SK-N-SH (cell line): ENCODE data around the gene TOM1L2. TPM values are rescaled to one million over a fixed set of nuclear protein-coding genes. Genes with fewer than 3 reads are reported as not detected.

Experiments
- CTCF ChIA-PET: fragments of 300-600, 350-600 bp; formaldehyde crosslinking; extraction: SDS; loops from one replicate; lab custom pipeline; 2021; lab: Yijun Ruan, JAX
- POLR2A ChIA-PET: fragments of 350-600 bp; sonication (Branson Sonifier 250); formaldehyde crosslinking; extraction: SDS; loops from one replicate; lab custom pipeline; 2020; ENCODE audit warnings: antibody characterized with exemption, inconsistent platforms; lab: Yijun Ruan, JAX
- DNase-seq: peaks from one replicate; pipeline ENCODE4 v3.0.0; 2012
- H2AFZ ChIP-seq: fragments of 200-600 bp; sonication (generic); 2 replicates; pipeline ENCODE4 v1.8.1; 2016; ENCODE audit warnings: antibody characterized with exemption, mild to moderate bottlenecking, low read depth
- H3F3A ChIP-seq: fragments of 200-600 bp; sonication (generic); replicated peaks from 2 replicates; pipeline ENCODE3; 2016; ENCODE audit warnings: antibody characterized with exemption, mild to moderate bottlenecking; ENCODE audit not compliant: insufficient read depth
- H3K27ac ChIP-seq, 2 experiments: fragments of 200-500 bp in 1 of 2; fragments of 200-600 bp in 1 of 2; sonication (Bioruptor generic) in 1 of 2; sonication (generic), shearing (Covaris generic) in 1 of 2; 2 replicates each; pipeline versions ENCODE4 v1.5.1 to v1.6.1; 2014 to 2016; ENCODE audit warnings: low read depth in 2 of 2, inconsistent platforms in 1 of 2, low read length in 1 of 2, mild to moderate bottlenecking in 1 of 2, mixed read lengths in 1 of 2
- H3K27me3 ChIP-seq: fragments of 200-600 bp; sonication (generic), shearing (Covaris generic); 2 replicates; pipeline ENCODE4 v1.6.1; 2016; ENCODE audit warnings: mixed run types; ENCODE audit not compliant: insufficient read depth
- H3K36me3 ChIP-seq, 2 experiments: fragments of 200-500 bp in 1 of 2; fragments of 200-600 bp in 1 of 2; sonication (Bioruptor generic) in 1 of 2; sonication (generic) in 1 of 2; replicated peaks in 1 of 2; 2 replicates each; pipeline versions ENCODE3 to v1.5.1; 2014 to 2016; ENCODE audit warnings: low read length in 1 of 2, mild to moderate bottlenecking in 1 of 2; ENCODE audit not compliant: insufficient read depth in 2 of 2, control insufficient read depth in 1 of 2
- H3K4me1 ChIP-seq, 2 experiments: fragments of 200-500 bp in 1 of 2; fragments of 200-600 bp in 1 of 2; sonication (Bioruptor generic) in 1 of 2; sonication (generic), shearing (Covaris generic) in 1 of 2; 2 replicates each; pipeline versions ENCODE4 v1.5.1 to v1.6.1; 2014 to 2016; ENCODE audit warnings: low read depth in 1 of 2, low read length in 1 of 2, mixed run types in 1 of 2; ENCODE audit not compliant: insufficient read depth in 2 of 2, control insufficient read depth in 1 of 2
- H3K4me2 ChIP-seq: fragments of 200-600 bp; sonication (generic), shearing (Covaris generic); 2 replicates; pipeline ENCODE4 v1.6.1; 2017; ENCODE audit warnings: mixed run types
- H3K4me3 ChIP-seq, 2 experiments: fragments of 200-500 bp in 1 of 2; fragments of 200-600 bp in 1 of 2; sonication (Bioruptor generic) in 1 of 2; sonication (generic), shearing (Covaris generic) in 1 of 2; 2 replicates each; pipeline versions ENCODE4 v1.5.1 to v1.8.1; 2014 to 2016; ENCODE audit warnings: low read depth in 2 of 2, inconsistent platforms in 1 of 2, low read length in 1 of 2, mild to moderate bottlenecking in 1 of 2, mixed read lengths in 1 of 2, moderate library complexity in 1 of 2
- H3K79me2 ChIP-seq: fragments of 200-600 bp; sonication (generic); 2 replicates; pipeline ENCODE4 v1.8.1; 2017; ENCODE audit warnings: mild to moderate bottlenecking; ENCODE audit not compliant: insufficient read depth
- H3K9ac ChIP-seq: fragments of 200-600 bp; sonication (generic); 2 replicates; pipeline ENCODE4 v1.6.1; 2017; ENCODE audit warnings: mixed run types
- H3K9me2 ChIP-seq: fragments of 200-600 bp; sonication (generic); 2 replicates; pipeline ENCODE4 v1.6.1; 2017; ENCODE audit warnings: mixed run types
- H3K9me3 ChIP-seq: fragments of 200-600 bp; sonication (generic); 2 replicates; pipeline ENCODE4 v1.6.1; 2017; ENCODE audit warnings: mixed run types, mild to moderate bottlenecking, moderate library complexity
- H4K20me1 ChIP-seq: fragments of 200-600 bp; sonication (generic); 2 replicates; pipeline ENCODE4 v1.6.1; 2017; ENCODE audit warnings: mild to moderate bottlenecking, mixed run types; ENCODE audit not compliant: insufficient read depth
- JUND ChIP-seq: IDR thresholded peaks from 2 replicates; pipeline ENCODE4 v1.4.0; 2012
- RCOR1 ChIP-seq: fragments of 150-350 bp; IDR thresholded peaks from 2 replicates; pipeline ENCODE4 v1.6.1; 2017; ENCODE audit warnings: antibody characterized with exemption, low read length
- RFX5 ChIP-seq: IDR thresholded peaks from 2 replicates; pipeline ENCODE4 v1.6.1; 2012; ENCODE audit warnings: mild to moderate bottlenecking, improper control_type of control experiment, low read length
- SMC3 ChIP-seq: IDR thresholded peaks from 2 replicates; pipeline ENCODE4 v1.6.1; 2012; ENCODE audit warnings: low read depth, low read length, improper control_type of control experiment
- YY1 ChIP-seq: IDR thresholded peaks from 2 replicates; pipeline ENCODE4 v1.4.0; 2012; ENCODE audit warnings: low read depth, mild to moderate bottlenecking
- WGBS: methylation state at CpG from one replicate; pipeline ENCODE4 v1.1.6; 2017; ENCODE audit warnings: low lambda C conversion rate; 5-methylcytosine and 5-hydroxymethylcytosine counted together
- polyA plus RNA-seq, 3 experiments: library from polyadenylated mRNA; depleted of rRNA; stranded (reverse); fragments of >200 nt; gene quantifications; 2 replicates each; pipeline ENCODE4 v1.2.3, GENCODE V29; 2012
- TF ChIP-seq, protein P1 (sequence below): fragments of 200-600 bp; sonication (generic); IDR thresholded peaks from 2 replicates; pipeline ENCODE4 v1.6.1; 2017; ENCODE audit warnings: antibody characterized with exemption, mild to moderate bottlenecking, moderate library complexity
- TF ChIP-seq, protein P2 (sequence below): fragments of 150-350 bp; IDR thresholded peaks from 2 replicates; pipeline ENCODE4 v1.6.1; 2016; ENCODE audit warnings: mild to moderate bottlenecking, low read depth, low read length
- TF ChIP-seq, protein P3 (sequence below): IDR thresholded peaks from 2 replicates; pipeline ENCODE4 v1.4.0; 2012; ENCODE audit warnings: low read depth, borderline replicate concordance
- TF ChIP-seq, protein P4 (sequence below): IDR thresholded peaks from 2 replicates; pipeline ENCODE4 v1.6.1; 2012; ENCODE audit warnings: mild to moderate bottlenecking, low read depth, low read length, moderate library complexity
- TF ChIP-seq, protein P5 (sequence below): IDR thresholded peaks from 2 replicates; pipeline ENCODE4 v1.4.0; 2012; ENCODE audit warnings: low read depth, borderline replicate concordance

The TOM1L2 gene
- polyA plus RNA-seq, 1 of the 3 experiments (the other 2 are of a cell fraction): 85.4 TPM

DNA sequence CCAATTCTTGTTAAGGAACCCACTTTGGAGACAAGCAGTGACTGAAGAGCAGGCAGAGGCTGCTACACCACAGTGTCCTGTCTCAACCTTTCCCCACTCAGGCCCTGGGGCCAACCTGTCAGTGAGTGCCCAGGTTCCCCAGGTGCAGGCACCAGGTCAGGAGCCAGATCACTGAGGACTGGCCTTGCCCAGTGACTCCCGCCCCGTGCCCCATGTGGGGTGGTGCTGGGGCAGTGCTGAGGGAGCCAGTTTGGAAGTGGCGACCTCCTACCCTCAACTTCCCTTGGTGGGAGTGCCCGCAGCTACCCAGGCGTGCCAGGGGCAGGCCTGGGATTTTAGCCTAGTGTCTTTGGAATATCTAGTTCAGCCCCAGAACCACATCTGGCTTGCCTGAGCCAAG, 164.8 kb downstream of the TOM1L2 start:
- Histone ChIP-seq H3K9me3 (no peaks in the 10 kb centered on the region), H2AFZ (no peak overlapping the region), H3K4me1 (peaks cover 0 to 39% of the 10 kb centered on the region in 2 experiments; a peak in 3 of 4 replicates), H3K9me2 (no peaks in the 10 kb centered on the region), H3F3A (peaks cover 6% of the 10 kb centered on the region), H4K20me1 (no peaks in the 10 kb centered on the region), H3K27ac (peak overlapping the region in 1 of 2 experiments; percentile 77; a peak in 2 of 4 replicates), H3K9ac (no peak overlapping the region), H3K36me3 (peaks cover 9 to 51% of the 10 kb centered on the region in 2 experiments), H3K4me2 (no peak overlapping the region), H3K4me3 (no peak overlapping the region), H3K27me3 (no peaks in the 10 kb centered on the region), H3K79me2 (no peaks in the 10 kb centered on the region)
- POLR2A ChIA-PET: interaction anchor here (0.8 to 1.8 kb wide), 4 partner anchors 15 to 125 kb away, joined by 3 to 6 read pairs (median 4); partner anchors contain the start of gene SREBF1
- 100% methylated on average over 2 of the region's 5 CpGs for WGBS
- TF ChIP-seq, protein P1, sequence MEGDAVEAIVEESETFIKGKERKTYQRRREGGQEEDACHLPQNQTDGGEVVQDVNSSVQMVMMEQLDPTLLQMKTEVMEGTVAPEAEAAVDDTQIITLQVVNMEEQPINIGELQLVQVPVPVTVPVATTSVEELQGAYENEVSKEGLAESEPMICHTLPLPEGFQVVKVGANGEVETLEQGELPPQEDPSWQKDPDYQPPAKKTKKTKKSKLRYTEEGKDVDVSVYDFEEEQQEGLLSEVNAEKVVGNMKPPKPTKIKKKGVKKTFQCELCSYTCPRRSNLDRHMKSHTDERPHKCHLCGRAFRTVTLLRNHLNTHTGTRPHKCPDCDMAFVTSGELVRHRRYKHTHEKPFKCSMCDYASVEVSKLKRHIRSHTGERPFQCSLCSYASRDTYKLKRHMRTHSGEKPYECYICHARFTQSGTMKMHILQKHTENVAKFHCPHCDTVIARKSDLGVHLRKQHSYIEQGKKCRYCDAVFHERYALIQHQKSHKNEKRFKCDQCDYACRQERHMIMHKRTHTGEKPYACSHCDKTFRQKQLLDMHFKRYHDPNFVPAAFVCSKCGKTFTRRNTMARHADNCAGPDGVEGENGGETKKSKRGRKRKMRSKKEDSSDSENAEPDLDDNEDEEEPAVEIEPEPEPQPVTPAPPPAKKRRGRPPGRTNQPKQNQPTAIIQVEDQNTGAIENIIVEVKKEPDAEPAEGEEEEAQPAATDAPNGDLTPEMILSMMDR: no peak
- TF ChIP-seq, protein P2, sequence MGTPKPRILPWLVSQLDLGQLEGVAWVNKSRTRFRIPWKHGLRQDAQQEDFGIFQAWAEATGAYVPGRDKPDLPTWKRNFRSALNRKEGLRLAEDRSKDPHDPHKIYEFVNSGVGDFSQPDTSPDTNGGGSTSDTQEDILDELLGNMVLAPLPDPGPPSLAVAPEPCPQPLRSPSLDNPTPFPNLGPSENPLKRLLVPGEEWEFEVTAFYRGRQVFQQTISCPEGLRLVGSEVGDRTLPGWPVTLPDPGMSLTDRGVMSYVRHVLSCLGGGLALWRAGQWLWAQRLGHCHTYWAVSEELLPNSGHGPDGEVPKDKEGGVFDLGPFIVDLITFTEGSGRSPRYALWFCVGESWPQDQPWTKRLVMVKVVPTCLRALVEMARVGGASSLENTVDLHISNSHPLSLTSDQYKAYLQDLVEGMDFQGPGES: no peak
- no peak for DNase-seq
- CTCF ChIA-PET: interaction anchor here (0.9 to 4.1 kb wide), 8 partner anchors 15 to 129 kb away, joined by 3 to 16 read pairs (median 4); partner anchors contain the start of gene RAI1

DNA sequence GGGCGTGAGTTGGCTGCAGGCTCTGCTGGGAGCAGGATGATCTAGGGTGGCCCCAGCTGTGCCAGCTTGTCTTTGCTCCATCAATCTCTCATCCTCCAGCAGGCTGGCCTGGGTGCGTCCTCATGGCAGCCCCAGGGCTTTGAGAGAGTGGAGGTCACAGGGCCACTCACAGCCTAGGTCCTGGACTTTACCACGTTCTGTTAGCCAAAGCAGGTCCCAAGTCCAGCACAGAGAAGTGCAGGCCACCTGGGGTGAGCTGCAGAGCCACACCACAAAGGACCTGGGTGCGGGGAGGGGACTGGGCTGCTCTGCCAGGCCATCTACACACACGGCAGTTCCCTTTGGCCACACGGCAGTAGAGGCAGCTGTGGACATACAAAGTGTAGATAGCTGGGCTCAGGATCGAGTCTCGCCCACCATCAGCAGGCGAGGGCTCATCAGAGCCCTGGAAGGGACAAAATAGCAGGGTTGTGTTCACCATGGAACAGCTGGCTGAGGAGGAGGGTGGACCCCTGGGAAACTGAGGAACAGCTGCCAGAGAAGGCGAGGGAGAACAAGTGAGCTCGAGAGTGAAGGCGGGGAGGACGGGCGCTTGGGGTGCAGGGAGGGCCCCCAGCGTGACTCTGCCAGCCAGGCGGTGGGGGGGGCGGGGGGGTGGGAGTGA, 165.5 kb downstream of the TOM1L2 start:
- H3K79me2 ChIP-seq: no peaks in the 10 kb centered on the region
- 86% methylated on average over 15 of the region's 17 CpGs for WGBS
- DNase-seq: no peak
- peak overlapping the region in 1 of 2 experiments; percentile 67; a peak in 2 of 4 replicates for H3K27ac ChIP-seq
- no peaks in the 10 kb centered on the region for H3K27me3 ChIP-seq
- no peak overlapping the region for H3K9ac ChIP-seq
- H3K4me2 ChIP-seq: no peak overlapping the region
- no peaks in the 10 kb centered on the region for H3K9me3 ChIP-seq
- H3K36me3 ChIP-seq: peaks cover 9 to 52% of the 10 kb centered on the region in 2 experiments
- H4K20me1 ChIP-seq: no peaks in the 10 kb centered on the region
- peaks cover 0 to 34% of the 10 kb centered on the region in 2 experiments; a peak in 3 of 4 replicates for H3K4me1 ChIP-seq
- peaks cover 3% of the 10 kb centered on the region for H3F3A ChIP-seq
- no peak for TF ChIP-seq YY1
- TF ChIP-seq, protein P3, sequence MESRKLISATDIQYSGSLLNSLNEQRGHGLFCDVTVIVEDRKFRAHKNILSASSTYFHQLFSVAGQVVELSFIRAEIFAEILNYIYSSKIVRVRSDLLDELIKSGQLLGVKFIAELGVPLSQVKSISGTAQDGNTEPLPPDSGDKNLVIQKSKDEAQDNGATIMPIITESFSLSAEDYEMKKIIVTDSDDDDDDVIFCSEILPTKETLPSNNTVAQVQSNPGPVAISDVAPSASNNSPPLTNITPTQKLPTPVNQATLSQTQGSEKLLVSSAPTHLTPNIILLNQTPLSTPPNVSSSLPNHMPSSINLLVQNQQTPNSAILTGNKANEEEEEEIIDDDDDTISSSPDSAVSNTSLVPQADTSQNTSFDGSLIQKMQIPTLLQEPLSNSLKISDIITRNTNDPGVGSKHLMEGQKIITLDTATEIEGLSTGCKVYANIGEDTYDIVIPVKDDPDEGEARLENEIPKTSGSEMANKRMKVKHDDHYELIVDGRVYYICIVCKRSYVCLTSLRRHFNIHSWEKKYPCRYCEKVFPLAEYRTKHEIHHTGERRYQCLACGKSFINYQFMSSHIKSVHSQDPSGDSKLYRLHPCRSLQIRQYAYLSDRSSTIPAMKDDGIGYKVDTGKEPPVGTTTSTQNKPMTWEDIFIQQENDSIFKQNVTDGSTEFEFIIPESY: no peak
- TF ChIP-seq, protein P4, sequence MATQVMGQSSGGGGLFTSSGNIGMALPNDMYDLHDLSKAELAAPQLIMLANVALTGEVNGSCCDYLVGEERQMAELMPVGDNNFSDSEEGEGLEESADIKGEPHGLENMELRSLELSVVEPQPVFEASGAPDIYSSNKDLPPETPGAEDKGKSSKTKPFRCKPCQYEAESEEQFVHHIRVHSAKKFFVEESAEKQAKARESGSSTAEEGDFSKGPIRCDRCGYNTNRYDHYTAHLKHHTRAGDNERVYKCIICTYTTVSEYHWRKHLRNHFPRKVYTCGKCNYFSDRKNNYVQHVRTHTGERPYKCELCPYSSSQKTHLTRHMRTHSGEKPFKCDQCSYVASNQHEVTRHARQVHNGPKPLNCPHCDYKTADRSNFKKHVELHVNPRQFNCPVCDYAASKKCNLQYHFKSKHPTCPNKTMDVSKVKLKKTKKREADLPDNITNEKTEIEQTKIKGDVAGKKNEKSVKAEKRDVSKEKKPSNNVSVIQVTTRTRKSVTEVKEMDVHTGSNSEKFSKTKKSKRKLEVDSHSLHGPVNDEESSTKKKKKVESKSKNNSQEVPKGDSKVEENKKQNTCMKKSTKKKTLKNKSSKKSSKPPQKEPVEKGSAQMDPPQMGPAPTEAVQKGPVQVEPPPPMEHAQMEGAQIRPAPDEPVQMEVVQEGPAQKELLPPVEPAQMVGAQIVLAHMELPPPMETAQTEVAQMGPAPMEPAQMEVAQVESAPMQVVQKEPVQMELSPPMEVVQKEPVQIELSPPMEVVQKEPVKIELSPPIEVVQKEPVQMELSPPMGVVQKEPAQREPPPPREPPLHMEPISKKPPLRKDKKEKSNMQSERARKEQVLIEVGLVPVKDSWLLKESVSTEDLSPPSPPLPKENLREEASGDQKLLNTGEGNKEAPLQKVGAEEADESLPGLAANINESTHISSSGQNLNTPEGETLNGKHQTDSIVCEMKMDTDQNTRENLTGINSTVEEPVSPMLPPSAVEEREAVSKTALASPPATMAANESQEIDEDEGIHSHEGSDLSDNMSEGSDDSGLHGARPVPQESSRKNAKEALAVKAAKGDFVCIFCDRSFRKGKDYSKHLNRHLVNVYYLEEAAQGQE: no peak
- TF ChIP-seq JUND: no peak
- no peak for TF ChIP-seq SMC3
- no peak for TF ChIP-seq RFX5
- TF ChIP-seq, protein P5, sequence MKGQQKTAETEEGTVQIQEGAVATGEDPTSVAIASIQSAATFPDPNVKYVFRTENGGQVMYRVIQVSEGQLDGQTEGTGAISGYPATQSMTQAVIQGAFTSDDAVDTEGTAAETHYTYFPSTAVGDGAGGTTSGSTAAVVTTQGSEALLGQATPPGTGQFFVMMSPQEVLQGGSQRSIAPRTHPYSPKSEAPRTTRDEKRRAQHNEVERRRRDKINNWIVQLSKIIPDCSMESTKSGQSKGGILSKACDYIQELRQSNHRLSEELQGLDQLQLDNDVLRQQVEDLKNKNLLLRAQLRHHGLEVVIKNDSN: no peak
- no peak for TF ChIP-seq RCOR1
- no peak overlapping the region for H3K4me3 ChIP-seq
- ChIA-PET CTCF (interaction anchor here (0.7 to 4.1 kb wide), 9 partner anchors 24 to 129 kb away, joined by 3 to 16 read pairs (median 4); partner anchors contain the start of gene RAI1), POLR2A (interaction anchor here (0.5 to 1.8 kb wide), 2 partner anchors 16 to 30 kb away, joined by 3 to 6 read pairs; partner anchors contain the start of gene SREBF1)
- H2AFZ ChIP-seq: no peak overlapping the region
- H3K9me2 ChIP-seq: no peaks in the 10 kb centered on the region
